GM12865 (cell line): ENCODE measurements around the gene MAN1A1.

Experiments used
- DNase-seq: peaks from one replicate; pipeline ENCODE4 v3.0.0; 2010; ENCODE audit warnings: low read depth
- H3K4me3 ChIP-seq: 2 replicates; pipeline ENCODE4 v1.5.1; 2011; ENCODE audit warnings: mild to moderate bottlenecking, low read depth, low read length, control low read depth
- CTCF ChIP-seq: IDR thresholded peaks from 2 replicates; pipeline ENCODE4 v1.5.1; 2011; ENCODE audit warnings: low read length, control low read depth, low read depth, inconsistent platforms; ENCODE audit not compliant: insufficient read depth; ENCODE audit errors: missing control alignments

The MAN1A1 gene

GRCh38 chr6:119308048-119308570 is 41.5 kb downstream of the MAN1A1 start:
- DNase-seq: no peak
- no peak for TF ChIP-seq CTCF
- no peak overlapping the region for H3K4me3 ChIP-seq

- no peak overlapping the region for H3K4me3 ChIP-seq
- no peak for DNase-seq
- no peak for TF ChIP-seq CTCF
These were observed 42.5 kb downstream of the MAN1A1 start for GRCh38 chr6:119307056-119307455.

- DNase-seq: no peak
- no peak for TF ChIP-seq CTCF
- H3K4me3 ChIP-seq: no peak overlapping the region
These were observed 43.1 kb downstream of the MAN1A1 start for GRCh38 chr6:119306396-119306968.

GRCh38 chr6:119303164-119303887 is 46.2 kb downstream of the MAN1A1 start:
- DNase-seq: no peak
- TF ChIP-seq CTCF: no peak
- no peak overlapping the region for H3K4me3 ChIP-seq

GRCh38 chr6:119301429-119301828 is 48.1 kb downstream of the MAN1A1 start:
- no peak overlapping the region for H3K4me3 ChIP-seq
- TF ChIP-seq CTCF: no peak
- no peak for DNase-seq

- no peak for TF ChIP-seq CTCF
- no peak for DNase-seq
- H3K4me3 ChIP-seq: no peak overlapping the region
These were observed 49.9 kb downstream of the MAN1A1 start for GRCh38 chr6:119299694-119300093.
